SK-N-SH (cell line): ENCODE measurements around the gene CCDC40. TPM values are rescaled to one million over a fixed set of nuclear protein-coding genes. Genes with fewer than 3 reads are reported as not detected.

Source experiments
- CTCF ChIA-PET: fragments of 300-600, 350-600 bp; formaldehyde crosslinking; extraction: SDS; loops from one replicate; lab custom pipeline; 2021; lab: Yijun Ruan, JAX
- POLR2A ChIA-PET: fragments of 350-600 bp; sonication (Branson Sonifier 250); formaldehyde crosslinking; extraction: SDS; loops from one replicate; lab custom pipeline; 2020; ENCODE audit warnings: antibody characterized with exemption, inconsistent platforms; lab: Yijun Ruan, JAX
- DNase-seq: peaks from one replicate; pipeline ENCODE4 v3.0.0; 2012
- H2AFZ ChIP-seq: fragments of 200-600 bp; sonication (generic); 2 replicates; pipeline ENCODE4 v1.8.1; 2016; ENCODE audit warnings: antibody characterized with exemption, mild to moderate bottlenecking, low read depth
- H3F3A ChIP-seq: fragments of 200-600 bp; sonication (generic); replicated peaks from 2 replicates; pipeline ENCODE3; 2016; ENCODE audit warnings: antibody characterized with exemption, mild to moderate bottlenecking; ENCODE audit not compliant: insufficient read depth
- H3K27ac ChIP-seq, 2 experiments: fragments of 200-500 bp in 1 of 2; fragments of 200-600 bp in 1 of 2; sonication (Bioruptor generic) in 1 of 2; sonication (generic), shearing (Covaris generic) in 1 of 2; 2 replicates each; pipeline versions ENCODE4 v1.5.1 to v1.6.1; 2014 to 2016; ENCODE audit warnings: low read depth in 2 of 2, inconsistent platforms in 1 of 2, low read length in 1 of 2, mild to moderate bottlenecking in 1 of 2, mixed read lengths in 1 of 2
- H3K27me3 ChIP-seq: fragments of 200-600 bp; sonication (generic), shearing (Covaris generic); 2 replicates; pipeline ENCODE4 v1.6.1; 2016; ENCODE audit warnings: mixed run types; ENCODE audit not compliant: insufficient read depth
- H3K36me3 ChIP-seq, 2 experiments: fragments of 200-500 bp in 1 of 2; fragments of 200-600 bp in 1 of 2; sonication (Bioruptor generic) in 1 of 2; sonication (generic) in 1 of 2; replicated peaks in 1 of 2; 2 replicates each; pipeline versions ENCODE3 to v1.5.1; 2014 to 2016; ENCODE audit warnings: low read length in 1 of 2, mild to moderate bottlenecking in 1 of 2; ENCODE audit not compliant: insufficient read depth in 2 of 2, control insufficient read depth in 1 of 2
- H3K4me1 ChIP-seq, 2 experiments: fragments of 200-500 bp in 1 of 2; fragments of 200-600 bp in 1 of 2; sonication (Bioruptor generic) in 1 of 2; sonication (generic), shearing (Covaris generic) in 1 of 2; 2 replicates each; pipeline versions ENCODE4 v1.5.1 to v1.6.1; 2014 to 2016; ENCODE audit warnings: low read depth in 1 of 2, low read length in 1 of 2, mixed run types in 1 of 2; ENCODE audit not compliant: insufficient read depth in 2 of 2, control insufficient read depth in 1 of 2
- H3K4me2 ChIP-seq: fragments of 200-600 bp; sonication (generic), shearing (Covaris generic); 2 replicates; pipeline ENCODE4 v1.6.1; 2017; ENCODE audit warnings: mixed run types
- H3K4me3 ChIP-seq, 2 experiments: fragments of 200-500 bp in 1 of 2; fragments of 200-600 bp in 1 of 2; sonication (Bioruptor generic) in 1 of 2; sonication (generic), shearing (Covaris generic) in 1 of 2; 2 replicates each; pipeline versions ENCODE4 v1.5.1 to v1.8.1; 2014 to 2016; ENCODE audit warnings: low read depth in 2 of 2, inconsistent platforms in 1 of 2, low read length in 1 of 2, mild to moderate bottlenecking in 1 of 2, mixed read lengths in 1 of 2, moderate library complexity in 1 of 2
- H3K79me2 ChIP-seq: fragments of 200-600 bp; sonication (generic); 2 replicates; pipeline ENCODE4 v1.8.1; 2017; ENCODE audit warnings: mild to moderate bottlenecking; ENCODE audit not compliant: insufficient read depth
- H3K9ac ChIP-seq: fragments of 200-600 bp; sonication (generic); 2 replicates; pipeline ENCODE4 v1.6.1; 2017; ENCODE audit warnings: mixed run types
- H3K9me2 ChIP-seq: fragments of 200-600 bp; sonication (generic); 2 replicates; pipeline ENCODE4 v1.6.1; 2017; ENCODE audit warnings: mixed run types
- H3K9me3 ChIP-seq: fragments of 200-600 bp; sonication (generic); 2 replicates; pipeline ENCODE4 v1.6.1; 2017; ENCODE audit warnings: mixed run types, mild to moderate bottlenecking, moderate library complexity
- H4K20me1 ChIP-seq: fragments of 200-600 bp; sonication (generic); 2 replicates; pipeline ENCODE4 v1.6.1; 2017; ENCODE audit warnings: mild to moderate bottlenecking, mixed run types; ENCODE audit not compliant: insufficient read depth
- EP300 ChIP-seq, 2 experiments: IDR thresholded peaks; 2 replicates each; pipeline versions ENCODE4 v1.4.0 to v1.6.1; 2012; ENCODE audit warnings: borderline replicate concordance in 1 of 2, low read depth in 1 of 2, low read length in 1 of 2
- RAD21 ChIP-seq: IDR thresholded peaks from 2 replicates; pipeline ENCODE4 v1.6.1; 2012; ENCODE audit warnings: mild to moderate bottlenecking, low read length
- RCOR1 ChIP-seq: fragments of 150-350 bp; IDR thresholded peaks from 2 replicates; pipeline ENCODE4 v1.6.1; 2017; ENCODE audit warnings: antibody characterized with exemption, low read length
- RFX5 ChIP-seq: IDR thresholded peaks from 2 replicates; pipeline ENCODE4 v1.6.1; 2012; ENCODE audit warnings: mild to moderate bottlenecking, improper control_type of control experiment, low read length
- USF2 ChIP-seq: fragments of 150-350 bp; IDR thresholded peaks from 2 replicates; pipeline ENCODE4 v1.6.1; 2017; ENCODE audit warnings: antibody characterized with exemption, low read length, low read depth, borderline replicate concordance
- WGBS: methylation state at CpG from one replicate; pipeline ENCODE4 v1.1.6; 2017; ENCODE audit warnings: low lambda C conversion rate; 5-methylcytosine and 5-hydroxymethylcytosine counted together
- polyA plus RNA-seq, 3 experiments: library from polyadenylated mRNA; depleted of rRNA; stranded (reverse); fragments of >200 nt; gene quantifications; 2 replicates each; pipeline ENCODE4 v1.2.3, GENCODE V29; 2012
- TF ChIP-seq, protein P1 (sequence below): IDR thresholded peaks from 2 replicates; pipeline ENCODE4 v1.4.0; 2012; ENCODE audit warnings: low read depth, borderline replicate concordance

CCDC40 gene
- polyA plus RNA-seq, 1 of the 3 experiments (the other 2 are of a cell fraction): 17.3 TPM

DNA sequence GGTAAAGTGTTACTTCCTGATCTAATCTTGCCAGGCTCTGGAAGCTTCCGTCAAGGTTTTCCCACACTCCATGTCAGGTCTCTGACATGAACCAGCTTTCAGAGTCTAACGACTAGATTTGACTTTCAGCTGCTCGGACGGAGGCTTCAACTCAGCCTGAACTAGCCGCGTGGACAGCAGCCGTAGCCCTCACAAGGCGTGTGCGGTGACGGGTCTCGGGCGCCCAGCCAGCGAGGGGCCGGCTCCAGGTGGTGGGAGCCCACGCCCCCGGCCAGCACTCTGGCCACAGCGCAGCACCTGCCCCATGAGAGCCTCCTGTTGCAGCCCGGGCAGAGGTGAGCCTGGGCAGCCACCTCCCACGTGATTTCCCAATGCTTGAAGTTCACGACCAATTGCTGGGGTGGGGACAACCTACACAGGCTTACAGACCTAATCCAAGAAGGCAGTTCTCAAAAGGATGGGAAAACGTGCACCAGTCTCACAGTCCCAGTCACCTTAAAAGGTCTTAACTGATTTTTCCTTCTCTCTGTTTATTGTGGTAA, 46.3 kb upstream of the CCDC40 start:
- Histone ChIP-seq H3K79me2 (peaks cover 18% of the 10 kb centered on the region; the same call in 1 of the 2 replicates), H3K4me3 (no peak overlapping the region), H3K36me3 (no peaks in the 10 kb centered on the region)
- TF ChIP-seq EP300 (IDR thresholded peaks at IDR 0.05; ENCODE audit: borderline replicate concordance in 1 of 2, low read depth in 1 of 2, low read length in 1 of 2): no peak
- TF ChIP-seq RFX5: no peak
- TF ChIP-seq, all 33 proteins: peak for 0
- Histone ChIP-seq H4K20me1 (peaks cover 25% of the 10 kb centered on the region), H3K27me3 (no peaks in the 10 kb centered on the region), H3K9me3 (no peaks in the 10 kb centered on the region), H3F3A (peaks cover 5% of the 10 kb centered on the region), H3K4me2 (no peak overlapping the region), H2AFZ (no peak overlapping the region), H3K9me2 (no peaks in the 10 kb centered on the region), H3K27ac (no peak overlapping the region), H3K9ac (no peak overlapping the region), H3K4me1 (peaks cover 29 to 52% of the 10 kb centered on the region in 2 experiments; a peak in 3 of 4 replicates)
- no peak for DNase-seq
- POLR2A ChIA-PET: no interaction called here
- 92% methylated on average over 21 of the region's 21 CpGs for WGBS
- CTCF ChIA-PET: interaction anchor here (0.7 to 13.1 kb wide), 17 partner anchors 11 to 268 kb away, joined by 3 to 209 read pairs (median 4); partner anchors contain the start of gene CBX4

DNA sequence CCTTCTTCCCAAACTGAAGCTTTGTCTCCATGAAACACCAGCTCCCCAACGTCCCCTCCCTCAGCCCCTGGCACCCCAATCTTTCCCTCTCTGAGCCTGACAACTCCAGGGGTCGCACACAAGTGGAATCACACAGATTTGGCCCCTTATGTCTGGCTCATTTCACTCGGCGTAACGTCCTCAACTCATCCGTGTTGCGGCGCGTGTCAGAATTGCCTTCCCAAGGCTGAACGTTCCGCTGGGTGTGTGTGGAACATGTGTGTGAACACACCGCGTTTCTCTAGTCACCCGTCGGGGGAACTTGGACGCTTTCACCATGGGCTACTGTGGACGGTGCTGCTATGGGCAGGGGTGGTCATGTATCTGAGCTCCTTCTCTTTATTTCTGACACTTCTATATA, 45.7 kb upstream of the CCDC40 start:
- no peaks in the 10 kb centered on the region for H3K9me2 ChIP-seq
- TF ChIP-seq, protein P1, sequence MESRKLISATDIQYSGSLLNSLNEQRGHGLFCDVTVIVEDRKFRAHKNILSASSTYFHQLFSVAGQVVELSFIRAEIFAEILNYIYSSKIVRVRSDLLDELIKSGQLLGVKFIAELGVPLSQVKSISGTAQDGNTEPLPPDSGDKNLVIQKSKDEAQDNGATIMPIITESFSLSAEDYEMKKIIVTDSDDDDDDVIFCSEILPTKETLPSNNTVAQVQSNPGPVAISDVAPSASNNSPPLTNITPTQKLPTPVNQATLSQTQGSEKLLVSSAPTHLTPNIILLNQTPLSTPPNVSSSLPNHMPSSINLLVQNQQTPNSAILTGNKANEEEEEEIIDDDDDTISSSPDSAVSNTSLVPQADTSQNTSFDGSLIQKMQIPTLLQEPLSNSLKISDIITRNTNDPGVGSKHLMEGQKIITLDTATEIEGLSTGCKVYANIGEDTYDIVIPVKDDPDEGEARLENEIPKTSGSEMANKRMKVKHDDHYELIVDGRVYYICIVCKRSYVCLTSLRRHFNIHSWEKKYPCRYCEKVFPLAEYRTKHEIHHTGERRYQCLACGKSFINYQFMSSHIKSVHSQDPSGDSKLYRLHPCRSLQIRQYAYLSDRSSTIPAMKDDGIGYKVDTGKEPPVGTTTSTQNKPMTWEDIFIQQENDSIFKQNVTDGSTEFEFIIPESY: no peak
- TF ChIP-seq RCOR1 (no peak), RFX5 (no peak), RAD21 (no peak), USF2 (no peak)
- peaks cover 5% of the 10 kb centered on the region for H3F3A ChIP-seq
- DNase-seq: no peak
- CTCF ChIA-PET: interaction anchor here (0.7 to 13.1 kb wide), 15 partner anchors 11 to 249 kb away, joined by 3 to 209 read pairs (median 9); partner anchors contain the start of gene CBX4
- H4K20me1 ChIP-seq: peaks cover 21% of the 10 kb centered on the region
- no peak overlapping the region for H3K4me2 ChIP-seq
- H2AFZ ChIP-seq: no peak overlapping the region
- peaks cover 18% of the 10 kb centered on the region; the same call in 1 of the 2 replicates for H3K79me2 ChIP-seq
- POLR2A ChIA-PET: no interaction called here
- no peak overlapping the region for H3K9ac ChIP-seq
- WGBS: 90% methylated on average over 17 of the region's 17 CpGs
- no peak overlapping the region for H3K4me3 ChIP-seq
- no peak overlapping the region for H3K27ac ChIP-seq
- H3K27me3 ChIP-seq: no peaks in the 10 kb centered on the region
- H3K9me3 ChIP-seq: no peaks in the 10 kb centered on the region
- H3K4me1 ChIP-seq: peaks cover 26 to 46% of the 10 kb centered on the region in 2 experiments; a peak in 3 of 4 replicates
- no peaks in the 10 kb centered on the region for H3K36me3 ChIP-seq
